Panc1 (cell line): Measurements from ENCODE around the gene ALK. TPM values are rescaled to one million over a fixed set of nuclear protein-coding genes. Genes with fewer than 3 reads are reported as not detected.

Experiments used
- ATAC-seq: fragments of 200-7000 bp; cut with Tn5 transposase; 2 replicates; pipeline ENCODE4 v1.9.1; 2020; ENCODE audit warnings: mild to moderate bottlenecking, moderate library complexity
- BruUV-seq: library from RNA; stranded (reverse); fragments of 400-500 nt; replicated peaks from 2 replicates; lab custom pipeline; 2021; lab: Mats Ljungman, UMichigan
- CTCF ChIA-PET: fragments of 300-600 bp; sonication (Branson Sonifier 250); formaldehyde crosslinking; loops from one replicate; lab custom pipeline; 2022; ENCODE audit warnings: antibody characterized with exemption; lab: Charles Lee
- POLR2A ChIA-PET: fragments of 300-600 bp; sonication (Branson Sonifier 250); formaldehyde crosslinking; loops from one replicate; lab custom pipeline; 2022; ENCODE audit warnings: antibody characterized with exemption; lab: Charles Lee
- DNase-seq: peaks from one replicate; pipeline ENCODE4 v3.0.0-alpha.2; 2010; ENCODE audit warnings: low read depth, low spot score
- H3K27ac ChIP-seq: 2 replicates; pipeline ENCODE4 v1.5.1; 2011; ENCODE audit warnings: mild to moderate bottlenecking, low read length, inconsistent platforms
- H3K27me3 ChIP-seq: fragments of 200-500 bp; sonication (Bioruptor generic); 2 replicates; pipeline ENCODE4 v1.6.0; 2014; ENCODE audit warnings: low read length, inconsistent platforms; ENCODE audit not compliant: control insufficient read depth, insufficient read depth
- H3K36me3 ChIP-seq: fragments of 200-500 bp; sonication (Bioruptor generic); 2 replicates; pipeline ENCODE4 v1.5.1; 2014; ENCODE audit warnings: inconsistent platforms, mild to moderate bottlenecking, low read length, moderate library complexity; ENCODE audit not compliant: control insufficient read depth, insufficient read depth
- H3K4me1 ChIP-seq: 2 replicates; pipeline ENCODE4 v1.5.1; 2011; ENCODE audit warnings: inconsistent platforms, mild to moderate bottlenecking, low read length, moderate library complexity; ENCODE audit not compliant: control insufficient read depth, insufficient read depth
- H3K4me3 ChIP-seq, 2 experiments: 2 replicates each; pipeline ENCODE4 v1.5.1; 2011 to 2012; ENCODE audit warnings: low read depth in 2 of 2, low read length in 2 of 2, mild to moderate bottlenecking in 2 of 2, inconsistent platforms in 1 of 2, moderate library complexity in 1 of 2
- H3K9me3 ChIP-seq: fragments of 200-500 bp; sonication (Bioruptor generic); 2 replicates; pipeline ENCODE4 v1.5.1; 2014; ENCODE audit warnings: low read depth, mild to moderate bottlenecking, inconsistent platforms, low read length, moderate library complexity; ENCODE audit not compliant: control insufficient read depth, insufficient read depth
- CTCF ChIP-seq: fragments of 450-650 bp; IDR thresholded peaks from 2 replicates; pipeline ENCODE4 v1.5.1; 2017; ENCODE audit warnings: mild to moderate bottlenecking
- POLR2AphosphoS5 ChIP-seq: IDR thresholded peaks from 2 replicates; pipeline ENCODE4 v1.6.1; 2012; ENCODE audit warnings: mild to moderate bottlenecking, low read depth, low read length, moderate library complexity
- REST ChIP-seq, 2 experiments: IDR thresholded peaks; 2 replicates each; pipeline ENCODE4 v1.6.1; 2011 to 2012; ENCODE audit warnings: low read depth in 2 of 2, control low read depth in 1 of 2, low read length in 1 of 2, mild to moderate bottlenecking in 1 of 2, moderate library complexity in 1 of 2; ENCODE audit not compliant: insufficient read depth in 1 of 2
- SIN3A ChIP-seq: IDR thresholded peaks from 2 replicates; pipeline ENCODE4 v1.6.1; 2012; ENCODE audit warnings: low read depth, mild to moderate bottlenecking, low read length, moderate library complexity, borderline replicate concordance; ENCODE audit not compliant: insufficient read depth
- TCF7L2 ChIP-seq: IDR thresholded peaks from 2 replicates; pipeline ENCODE4 v1.6.1; 2011; ENCODE audit warnings: mild to moderate bottlenecking, low read depth, low read length, inconsistent platforms
- in situ Hi-C: cut with HindIII; loops from 2 replicates; pipeline ENCODE4 v1.10.0; 2016; ENCODE audit warnings: low sequenced_read_pairs, low pct_unique_long_range_greater_than_20kb
- intact Hi-C: fragments of 100-400 bp; cut with micrococcal nuclease; formaldehyde crosslinking; loops from one replicate; pipeline ENCODE4 v1.10.0; 2022; ENCODE audit not compliant: unreplicated experiment
- total RNA-seq: library from RNA; stranded (reverse); gene quantifications from one replicate; pipeline ENCODE4 v1.2.1, GENCODE V29; 2021; ENCODE audit not compliant: unreplicated experiment

ALK gene
- total RNA-seq, 1 experiment from 2014 or later: not detected

- Histone ChIP-seq H3K27ac (no peak overlapping the region), H3K4me1 (no peaks in the 10 kb centered on the region), H3K4me3 (no peak overlapping the region), H3K27me3 (no peaks in the 10 kb centered on the region; the same call in 1 of the 2 replicates), H3K36me3 (no peaks in the 10 kb centered on the region), H3K9me3 (no peaks in the 10 kb centered on the region)
- in situ Hi-C loops: no loop called here
- TF ChIP-seq CTCF (no peak), POLR2AphosphoS5 (no peak), TCF7L2 (no peak), SIN3A (no peak), REST (IDR thresholded peaks at IDR 0.05; ENCODE audit: insufficient read depth in 1 of 2, low read depth in 2 of 2, low read length in 1 of 2) (no peak)
- ATAC-seq: no peak
- DNase-seq: no peak
- no TSS peak for BruUV-seq
- intact Hi-C loops: no loop called here
- CTCF ChIA-PET: no interaction called here
- POLR2A ChIA-PET: no interaction called here
These were observed 318.0 kb downstream of the ALK start for GRCh38 chr2:29603341-29603740.

GRCh38 chr2:29601872-29602271, 319.5 kb downstream of the ALK start:
- Histone ChIP-seq H3K4me3 (no peak overlapping the region), H3K9me3 (no peaks in the 10 kb centered on the region), H3K27ac (no peak overlapping the region), H3K27me3 (no peaks in the 10 kb centered on the region; the same call in 1 of the 2 replicates), H3K4me1 (no peaks in the 10 kb centered on the region), H3K36me3 (no peaks in the 10 kb centered on the region)
- in situ Hi-C loops (no loop called here), intact Hi-C loops (no loop called here)
- DNase-seq (no peak), ATAC-seq (no peak)
- ChIA-PET POLR2A (no interaction called here), CTCF (no interaction called here)
- no peak for TF ChIP-seq POLR2AphosphoS5
- TF ChIP-seq REST (IDR thresholded peaks at IDR 0.05; ENCODE audit: insufficient read depth in 1 of 2, low read depth in 2 of 2, low read length in 1 of 2): no peak
- TF ChIP-seq SIN3A: no peak
- no peak for TF ChIP-seq TCF7L2
- TF ChIP-seq CTCF: no peak
- BruUV-seq: no TSS peak
